ENCODE results near the gene CGNL1.
A peak's percentile ranks its signal among the peaks of the same experiment; 100 is the strongest.

Gene CGNL1

GRCh38 chr15:57339321-57339720, 37.0 kb upstream of the CGNL1 start:
- TF ChIP-seq CTCF (conservative IDR thresholded peaks at IDR 0.05), result no peak
- H3K27ac ChIP-seq, result no peak overlapping the region

- TF ChIP-seq CTCF (conservative IDR thresholded peaks at IDR 0.05), result peak; percentile 94
- H3K27ac ChIP-seq, result peak overlapping the region; percentile 18; the same call in 1 of the 2 replicates
These were observed 35.5 kb upstream of the CGNL1 start for GRCh38 chr15:57340682-57341259.

- no peak overlapping the region for H3K27ac ChIP-seq
- no peak for TF ChIP-seq CTCF (conservative IDR thresholded peaks at IDR 0.05)
These were observed 33.3 kb upstream of the CGNL1 start for GRCh38 chr15:57343048-57343447.

GRCh38 chr15:57343498-57343897, 32.8 kb upstream of the CGNL1 start:
- H3K27ac ChIP-seq, result no peak overlapping the region
- TF ChIP-seq CTCF (conservative IDR thresholded peaks at IDR 0.05), result no peak

- TF ChIP-seq CTCF (conservative IDR thresholded peaks at IDR 0.05), result no peak
- no peak overlapping the region for H3K27ac ChIP-seq
These were observed 32.0 kb upstream of the CGNL1 start for GRCh38 chr15:57344282-57344681.

- TF ChIP-seq CTCF (conservative IDR thresholded peaks at IDR 0.05), result peak; percentile 70
- H3K27ac ChIP-seq, result no peak overlapping the region
These were observed 30.7 kb upstream of the CGNL1 start for GRCh38 chr15:57345584-57345983.

- H3K27ac ChIP-seq, result no peak overlapping the region
- TF ChIP-seq CTCF (conservative IDR thresholded peaks at IDR 0.05), result no peak
These were observed 28.2 kb upstream of the CGNL1 start for GRCh38 chr15:57348081-57348480.
